GM13976 (cell line): ENCODE measurements around the gene LAGE3.

Experiments used
- DNase-seq: peaks from one replicate; pipeline ENCODE4 v3.0.0; 2012; ENCODE audit warnings: low spot score
- in situ Hi-C: fragments of 300-500 bp; cut with MboI; formaldehyde crosslinking; loops from one replicate; pipeline ENCODE4 v1.12.0; 2022; ENCODE audit warnings: low sequenced_read_pairs, mixed read lengths, inconsistent platforms; ENCODE audit not compliant: unreplicated experiment
- TF ChIP-seq, protein P1 (sequence below): IDR thresholded peaks from 2 replicates; pipeline ENCODE4 v1.5.1; 2012; ENCODE audit warnings: borderline replicate concordance, mild to moderate bottlenecking; ENCODE audit not compliant: insufficient read depth; ENCODE audit errors: extremely low read depth, missing control alignments, control extremely low read depth

The LAGE3 gene

DNA sequence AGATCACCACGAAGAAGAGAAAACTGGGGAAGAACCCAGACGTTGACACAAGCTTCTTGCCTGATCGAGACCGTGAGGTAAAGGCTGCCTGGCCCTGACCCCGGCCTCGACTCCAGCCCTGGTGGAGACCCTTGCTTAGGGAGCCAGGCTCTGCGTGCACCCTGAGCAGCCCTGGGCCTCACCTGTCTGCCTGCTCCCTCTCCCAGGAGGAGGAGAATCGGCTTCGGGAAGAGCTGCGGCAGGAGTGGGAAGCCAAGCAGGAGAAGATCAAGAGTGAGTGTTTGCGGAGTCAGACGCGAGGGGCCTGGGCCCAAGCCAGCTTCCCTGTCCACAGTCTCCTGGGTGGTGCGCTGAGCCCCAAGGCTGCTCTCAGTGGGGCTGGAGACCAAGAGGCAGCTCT is 30.6 kb downstream of the LAGE3 start:
- no peak for DNase-seq
- TF ChIP-seq, protein P1, sequence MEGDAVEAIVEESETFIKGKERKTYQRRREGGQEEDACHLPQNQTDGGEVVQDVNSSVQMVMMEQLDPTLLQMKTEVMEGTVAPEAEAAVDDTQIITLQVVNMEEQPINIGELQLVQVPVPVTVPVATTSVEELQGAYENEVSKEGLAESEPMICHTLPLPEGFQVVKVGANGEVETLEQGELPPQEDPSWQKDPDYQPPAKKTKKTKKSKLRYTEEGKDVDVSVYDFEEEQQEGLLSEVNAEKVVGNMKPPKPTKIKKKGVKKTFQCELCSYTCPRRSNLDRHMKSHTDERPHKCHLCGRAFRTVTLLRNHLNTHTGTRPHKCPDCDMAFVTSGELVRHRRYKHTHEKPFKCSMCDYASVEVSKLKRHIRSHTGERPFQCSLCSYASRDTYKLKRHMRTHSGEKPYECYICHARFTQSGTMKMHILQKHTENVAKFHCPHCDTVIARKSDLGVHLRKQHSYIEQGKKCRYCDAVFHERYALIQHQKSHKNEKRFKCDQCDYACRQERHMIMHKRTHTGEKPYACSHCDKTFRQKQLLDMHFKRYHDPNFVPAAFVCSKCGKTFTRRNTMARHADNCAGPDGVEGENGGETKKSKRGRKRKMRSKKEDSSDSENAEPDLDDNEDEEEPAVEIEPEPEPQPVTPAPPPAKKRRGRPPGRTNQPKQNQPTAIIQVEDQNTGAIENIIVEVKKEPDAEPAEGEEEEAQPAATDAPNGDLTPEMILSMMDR: no peak
- in situ Hi-C loops: no loop called here

DNA sequence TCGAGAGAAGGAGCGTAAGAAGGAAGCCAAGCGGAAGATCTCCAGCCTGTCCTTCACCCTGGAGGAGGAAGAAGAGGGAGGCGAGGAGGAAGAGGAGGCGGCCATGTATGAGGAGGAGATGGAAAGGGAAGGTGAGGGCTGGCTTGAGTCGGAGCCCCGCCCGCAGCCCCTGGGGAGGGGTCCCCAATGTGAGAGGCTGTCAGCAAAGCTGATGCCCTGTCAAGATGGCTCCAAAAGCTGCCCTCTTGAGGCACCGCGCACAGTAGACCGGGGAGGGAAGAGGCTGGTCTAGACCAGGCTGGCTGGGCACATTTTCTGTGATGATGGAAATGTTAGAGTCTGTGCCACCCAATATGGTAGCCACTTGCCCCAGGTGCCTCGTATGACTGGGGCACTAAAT is 32.7 kb downstream of the LAGE3 start:
- in situ Hi-C loops: no loop called here
- no peak for DNase-seq
- TF ChIP-seq, protein P1: no peak

DNA sequence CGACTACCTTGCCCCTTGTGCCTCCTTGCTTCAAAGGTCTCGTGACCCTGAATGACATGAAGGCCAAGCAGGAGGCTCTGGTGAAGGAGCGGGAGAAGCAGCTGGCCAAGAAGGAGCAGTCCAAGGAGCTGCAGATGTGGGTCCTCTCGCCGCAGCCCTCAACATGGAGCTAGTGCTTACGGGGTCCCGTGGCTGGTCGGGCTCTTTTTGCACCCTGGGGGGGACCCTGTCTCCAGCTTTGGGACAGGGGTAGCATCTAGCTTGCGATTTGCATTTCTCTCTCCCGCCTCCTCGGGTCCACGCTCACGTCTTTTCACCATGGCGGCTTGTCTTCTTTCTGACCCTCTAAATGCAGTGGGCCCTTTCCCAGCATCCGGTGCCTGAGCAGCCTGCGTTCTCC is 33.3 kb downstream of the LAGE3 start:
- no peak for DNase-seq
- TF ChIP-seq, protein P1: no peak
- in situ Hi-C loops: no loop called here

DNA sequence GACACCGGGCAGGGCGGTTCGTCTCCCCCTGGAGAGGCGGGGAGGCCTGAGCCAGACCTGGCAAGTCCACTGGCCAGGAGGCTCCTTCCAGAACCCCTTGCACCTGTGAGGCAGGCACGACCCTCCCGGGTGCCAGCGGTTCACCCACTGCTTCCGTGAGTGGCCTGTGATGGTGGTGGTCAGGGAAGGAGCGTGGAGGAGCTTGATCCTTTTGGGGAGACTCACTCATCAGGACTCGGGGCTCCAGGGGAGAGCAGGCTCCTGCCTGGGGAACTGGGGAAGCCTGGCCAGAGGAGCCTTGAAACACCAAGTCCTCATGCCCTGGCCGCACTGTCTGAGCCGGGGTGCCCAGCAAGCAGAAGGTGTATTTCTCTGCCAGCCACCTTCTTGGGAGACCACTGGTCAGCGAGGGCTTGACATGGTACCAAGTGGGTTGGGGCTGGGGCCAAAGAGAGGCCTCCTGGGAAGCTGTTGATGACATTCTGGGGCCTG is 34.3 kb downstream of the LAGE3 start:
- in situ Hi-C loops: no loop called here
- DNase-seq: no peak
- TF ChIP-seq, protein P1: no peak

DNA sequence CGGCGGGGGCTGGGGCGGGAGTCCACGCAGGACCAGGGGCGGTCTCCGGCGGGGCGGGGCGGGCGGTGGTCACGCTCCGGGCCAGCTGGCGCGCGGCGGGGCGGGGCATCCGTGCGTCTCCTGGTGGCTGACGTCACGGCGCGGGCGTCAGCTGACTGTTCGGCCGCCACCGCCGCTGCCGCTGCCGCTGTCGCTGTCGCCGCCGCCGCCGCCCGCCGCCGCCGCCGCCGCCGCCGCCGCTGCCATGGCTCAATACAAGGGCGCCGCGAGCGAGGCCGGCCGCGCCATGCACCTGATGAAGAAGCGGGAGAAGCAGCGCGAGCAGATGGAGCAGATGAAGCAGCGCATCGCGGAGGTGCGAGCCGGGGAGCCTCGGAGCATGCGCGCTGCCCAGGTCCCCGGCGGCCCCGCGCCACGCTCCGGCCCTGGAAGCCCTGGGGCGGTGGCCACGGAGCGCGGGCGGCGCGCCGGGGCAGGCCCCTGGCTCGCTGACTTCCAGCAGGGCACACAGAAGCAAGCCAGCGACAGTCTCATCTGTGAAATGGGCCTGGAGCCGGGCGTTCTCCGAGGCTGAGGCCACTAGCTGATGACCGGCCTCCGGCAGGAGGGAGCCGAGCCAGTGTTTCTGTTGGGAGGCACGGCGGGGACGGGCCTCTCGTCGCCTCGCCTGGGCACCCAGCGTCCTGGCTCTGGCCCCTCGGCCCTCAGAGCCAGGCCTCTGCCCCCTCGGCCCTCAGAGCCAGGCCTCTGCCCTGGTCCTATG is 34.9 kb downstream of the LAGE3 start, which contains the start of gene FAM50A:
TSS of gene FAM50A (plus strand) at position 150 of the 763 bp plus-strand sequence. CDS start at position 245, 95 bp downstream.
- TF ChIP-seq, protein P1: peak; percentile 16
- in situ Hi-C loops: no loop called here
- DNase-seq: peak; percentile 89

DNA sequence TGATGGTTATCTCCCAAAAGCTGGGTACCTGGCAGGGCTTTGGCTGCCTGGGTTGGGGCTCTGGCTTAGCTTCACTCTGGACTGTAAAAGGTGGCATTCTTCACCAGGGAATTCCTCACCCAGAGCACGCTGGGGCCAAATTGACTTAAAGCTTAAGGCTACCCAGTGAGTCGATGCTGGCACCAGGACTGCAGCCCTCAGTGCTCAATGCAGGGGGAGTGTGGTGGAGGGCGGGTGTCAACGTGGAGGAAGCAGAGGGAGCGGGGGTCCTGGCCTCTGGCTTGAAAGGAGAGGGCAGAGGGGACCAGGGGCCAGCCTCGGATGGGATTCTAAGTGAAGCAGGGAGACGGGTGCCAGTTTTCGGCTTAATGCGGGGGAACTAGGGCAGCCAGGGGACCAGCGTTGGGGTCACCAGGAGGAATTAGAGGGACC is 35.6 kb downstream of the LAGE3 start:
- no peak for DNase-seq
- in situ Hi-C loops: no loop called here
- TF ChIP-seq, protein P1: no peak
